ENCODE data around the gene CLEC4E.
A peak's percentile ranks its signal among the peaks of the same experiment; 100 is the strongest.
"Not testable (repeated sequence)": the region's sequence is repeated elsewhere in the genome, so short reads cannot be mapped to it uniquely, and the experiment has no call there.

The CLEC4E gene

DNA sequence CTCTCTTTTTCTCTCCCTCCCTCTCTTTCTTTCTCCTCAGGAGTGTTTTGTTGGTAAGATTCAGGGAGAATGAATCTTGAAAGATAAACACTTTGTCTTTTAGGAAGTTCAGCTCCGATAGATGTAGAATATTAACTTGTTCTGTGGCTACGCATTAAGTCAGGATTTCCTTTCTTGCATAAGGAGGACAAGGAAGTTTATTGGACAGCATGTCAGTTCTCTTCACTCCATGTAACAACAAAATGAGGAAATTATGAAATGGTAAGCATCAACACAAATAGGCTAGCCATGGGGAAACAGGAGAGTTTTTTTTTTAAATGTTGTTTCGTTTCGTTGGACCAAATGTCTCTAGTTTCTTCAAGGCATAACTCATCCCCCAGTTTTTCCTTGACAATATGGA lies at the start of gene CLEC4E:
Gene CLEC4E, minus strand, starts transcription at position 75 of the 400 bp plus-strand sequence. CDS start 108 bp downstream, outside the sequence.
- DNase-seq (ENCODE audit: low read depth), result not testable (repeated sequence)

GRCh38 chr12:8589679-8590078 lies 49.0 kb upstream of the CLEC4E start:
- no peak for DNase-seq (ENCODE audit: low read depth)

DNA sequence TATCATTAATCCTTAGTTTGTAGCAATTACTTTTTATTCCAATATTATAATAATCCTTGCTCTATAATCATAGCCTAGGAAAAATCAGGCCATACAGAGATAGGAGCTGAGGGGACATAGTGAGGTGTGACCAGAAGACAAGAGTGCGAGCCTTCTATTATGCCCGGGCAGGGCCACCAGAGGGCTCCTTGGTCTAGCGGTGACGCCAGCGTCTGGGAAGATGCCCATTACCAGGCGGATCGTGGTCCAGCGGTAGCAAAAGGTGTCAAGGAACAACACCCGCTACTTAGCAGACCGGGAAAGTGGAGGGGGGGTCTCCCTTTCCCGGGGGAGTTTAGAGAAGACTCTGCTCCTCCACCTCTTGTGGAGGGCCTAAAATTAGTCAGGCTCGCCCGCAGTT lies 43.8 kb upstream of the CLEC4E start:
- not testable (repeated sequence) for DNase-seq (ENCODE audit: low read depth)

GRCh38 chr12:8584004-8584403 lies 43.3 kb upstream of the CLEC4E start:
- no peak for DNase-seq (ENCODE audit: low read depth)

DNA sequence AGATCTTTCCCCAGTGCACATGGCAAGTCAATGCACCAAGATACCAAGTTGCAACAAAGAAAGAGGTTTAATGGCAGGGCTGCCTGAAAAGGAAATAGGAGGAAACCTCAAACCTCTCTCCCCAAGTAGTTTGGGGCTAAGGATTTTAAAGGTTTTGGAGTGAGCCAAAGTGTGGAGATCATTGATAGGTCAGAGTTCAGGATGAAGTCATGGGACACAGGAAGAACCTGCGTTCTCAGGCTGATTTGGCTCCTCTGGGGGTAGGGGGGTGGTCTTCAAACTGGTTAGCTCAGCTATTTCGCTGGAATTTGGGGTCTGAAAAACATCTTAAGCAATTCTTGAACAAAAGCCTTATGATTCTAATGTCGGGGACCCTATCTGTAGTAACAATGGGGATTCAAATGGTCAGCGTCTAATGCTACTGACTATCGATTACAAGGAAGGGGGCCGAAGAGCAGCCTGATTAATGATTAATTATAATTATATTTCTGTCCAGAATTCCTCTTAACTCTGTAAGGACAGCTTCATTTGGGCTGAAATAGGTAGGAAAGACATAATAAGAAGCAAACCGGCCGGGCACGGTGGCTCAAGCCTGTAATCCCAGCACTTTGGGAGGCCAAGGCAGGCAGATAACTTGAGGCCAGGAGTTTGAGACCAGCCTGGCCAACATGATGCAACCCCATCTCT lies 40.5 kb upstream of the CLEC4E start:
- no peak for DNase-seq (ENCODE audit: low read depth)

DNA sequence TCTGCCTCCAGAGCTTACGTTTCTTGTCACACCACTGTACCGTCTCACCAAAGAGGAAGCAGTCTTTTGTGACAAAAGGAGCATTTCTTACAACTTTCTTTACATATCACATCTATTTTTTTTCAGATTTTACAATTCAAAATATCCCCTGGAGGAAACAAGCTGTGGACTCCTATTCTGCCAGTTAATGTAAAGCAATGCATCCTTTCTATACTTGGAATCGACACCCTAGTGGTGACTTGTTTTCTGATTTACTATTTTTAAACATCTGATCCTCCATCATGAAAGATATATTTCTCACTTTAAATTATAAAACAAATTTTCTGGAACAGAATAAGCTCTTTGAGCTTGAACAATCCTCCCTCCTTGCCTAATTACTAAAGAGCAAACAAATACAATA lies 37.2 kb upstream of the CLEC4E start:
- no peak for DNase-seq (ENCODE audit: low read depth)

DNA sequence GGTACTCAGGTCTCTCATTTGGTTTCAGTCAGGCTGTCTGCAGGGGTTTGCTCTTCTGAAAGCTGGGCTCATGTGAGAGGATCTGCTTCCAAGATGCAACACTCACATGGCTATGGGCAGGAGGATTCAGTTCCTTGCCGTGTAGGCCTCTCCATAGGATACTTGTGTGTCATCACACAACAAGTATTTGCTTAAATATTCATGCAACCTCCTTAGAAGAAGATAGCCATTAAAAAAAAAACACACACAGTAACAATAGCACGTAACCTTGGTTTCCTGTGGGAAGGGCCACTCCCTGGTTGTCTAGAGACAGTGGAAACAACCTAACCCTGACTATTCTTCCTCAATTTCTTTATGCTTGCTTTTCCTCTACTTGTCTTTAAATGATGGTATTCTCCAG lies 31.8 kb upstream of the CLEC4E start:
- no peak for DNase-seq (ENCODE audit: low read depth)

GRCh38 chr12:8566525-8566924 lies 25.8 kb upstream of the CLEC4E start:
- no peak for DNase-seq (ENCODE audit: low read depth)

DNA sequence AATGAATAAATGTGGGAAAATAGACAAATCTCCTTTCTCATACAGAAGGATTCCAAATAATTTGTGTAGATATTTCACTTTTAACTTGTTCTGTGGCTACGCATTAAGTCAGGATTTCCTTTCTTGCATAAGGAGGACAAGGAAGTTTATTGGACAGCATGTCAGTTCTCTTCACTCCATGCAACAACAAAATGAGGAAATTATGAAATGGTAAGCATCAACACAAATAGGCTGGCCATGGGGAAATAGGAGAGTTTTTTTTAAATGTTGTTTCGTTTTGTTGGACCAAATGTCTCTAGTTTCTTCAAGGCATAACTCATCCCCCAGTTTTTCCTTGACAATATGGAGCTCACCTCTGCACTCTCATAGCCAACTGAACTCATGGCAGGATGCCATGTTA lies 25.3 kb upstream of the CLEC4E start:
- not testable (repeated sequence) for DNase-seq (ENCODE audit: low read depth)

DNA sequence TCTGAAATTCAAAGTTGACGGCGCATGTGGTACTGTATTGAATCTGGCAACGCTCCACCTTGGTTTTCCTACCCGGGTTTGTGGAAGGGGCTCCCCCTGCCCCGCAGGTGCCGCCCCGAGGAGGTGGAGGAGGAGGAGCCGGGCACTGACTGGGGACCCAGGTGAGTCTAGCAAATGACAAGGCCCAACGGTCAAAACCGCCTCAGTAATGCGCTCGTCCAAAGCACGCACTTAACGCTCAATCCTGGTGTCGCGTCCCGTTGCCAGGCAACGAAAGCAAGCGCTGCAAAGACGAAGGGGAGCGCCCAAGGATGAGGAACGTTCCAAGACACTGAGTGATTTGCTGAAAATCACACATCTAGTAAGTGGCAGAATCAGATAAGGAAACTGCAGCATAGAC lies 24.0 kb upstream of the CLEC4E start:
- DNase-seq (ENCODE audit: low read depth), result no peak

- no peak for DNase-seq (ENCODE audit: low read depth)
Observed at GRCh38 chr12:8563356-8563755, 22.7 kb upstream of the CLEC4E start.

DNA sequence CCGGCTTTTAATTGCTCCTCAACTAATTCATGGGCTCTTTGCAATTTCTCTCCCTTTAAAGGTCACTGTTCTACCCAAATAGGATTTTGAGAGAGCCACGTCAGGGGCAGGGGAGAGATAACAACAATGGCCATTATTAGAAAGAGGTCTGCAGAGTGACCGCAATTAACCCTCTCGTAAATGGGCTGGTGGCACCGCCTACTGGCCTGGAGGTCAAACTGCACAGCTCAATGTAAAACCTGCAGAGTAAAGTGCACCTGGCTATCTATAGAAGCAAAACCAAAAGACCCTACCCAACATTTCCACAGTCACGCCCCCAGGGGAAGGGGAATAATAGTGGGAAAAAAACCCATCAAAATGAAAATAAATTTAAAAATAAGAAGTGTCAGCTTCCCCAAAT lies 21.6 kb upstream of the CLEC4E start:
- DNase-seq (ENCODE audit: low read depth), result no peak

GRCh38 chr12:8561011-8561410 lies 20.3 kb upstream of the CLEC4E start:
- DNase-seq (ENCODE audit: low read depth), result no peak

- no peak for DNase-seq (ENCODE audit: low read depth)
Observed at GRCh38 chr12:8559676-8560075, 19.0 kb upstream of the CLEC4E start.

GRCh38 chr12:8556531-8557097 lies 15.9 kb upstream of the CLEC4E start:
- DNase-seq (ENCODE audit: low read depth), result no peak

DNA sequence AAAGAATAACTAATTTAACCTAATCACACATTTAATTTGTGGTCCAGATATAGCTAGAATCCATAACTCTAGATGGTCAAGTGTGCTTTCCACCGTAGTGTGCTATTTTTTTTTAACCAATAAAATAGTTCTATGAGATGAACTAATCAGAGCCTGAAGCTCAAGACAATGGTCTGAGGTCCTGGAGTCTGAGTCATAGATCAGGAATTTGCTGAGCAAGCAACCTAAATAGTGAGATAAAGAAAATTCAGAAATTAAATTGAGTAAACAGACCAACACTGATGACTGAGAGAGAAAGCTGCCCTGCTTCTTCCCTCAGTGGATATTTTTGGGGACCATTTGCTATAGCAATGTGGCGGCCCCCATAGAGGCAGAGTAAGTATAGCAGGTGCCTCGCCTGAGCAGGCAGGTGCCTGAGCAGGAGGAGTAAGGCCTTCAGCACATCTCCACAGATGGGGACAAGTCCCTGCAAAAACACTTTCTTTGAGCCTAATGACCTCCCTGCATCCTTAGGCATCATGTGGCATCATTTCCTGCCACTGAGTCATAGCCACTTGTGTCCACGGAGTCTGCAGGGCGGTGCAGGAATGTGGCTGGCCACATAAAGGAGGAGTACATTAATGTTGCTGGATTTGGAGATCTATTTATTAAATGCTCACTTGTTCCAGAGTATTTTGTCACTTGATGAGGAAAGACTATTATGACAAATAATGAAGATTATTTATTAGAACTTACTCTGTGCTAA lies 13.9 kb upstream of the CLEC4E start:
- no peak for DNase-seq (ENCODE audit: low read depth)

DNA sequence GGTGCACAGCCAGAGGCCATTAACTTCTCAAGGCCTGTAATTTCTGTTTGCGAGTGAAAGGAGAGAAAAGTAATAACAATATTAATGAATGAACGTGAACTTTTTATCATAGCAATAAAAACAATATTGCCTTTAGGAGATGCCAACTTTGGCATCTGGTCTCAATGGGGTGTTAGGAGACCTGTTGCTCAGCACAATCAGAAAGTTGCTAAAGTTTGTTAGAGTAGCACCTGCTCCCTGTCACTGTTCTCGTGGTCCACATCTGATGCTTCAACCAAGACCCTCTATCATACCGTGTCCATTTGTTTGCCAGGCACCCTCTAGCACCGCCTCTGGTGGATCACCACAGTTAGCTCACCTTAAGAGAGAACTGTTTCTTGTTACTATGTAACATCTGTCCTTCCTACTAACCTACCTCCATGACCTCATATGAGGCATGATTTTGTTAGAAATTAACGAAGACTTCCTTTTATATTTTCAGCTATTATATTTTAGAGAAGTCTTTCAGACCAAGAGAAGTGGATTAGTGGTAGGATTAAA lies 12.5 kb upstream of the CLEC4E start:
- DNase-seq (ENCODE audit: low read depth), result no peak

DNA sequence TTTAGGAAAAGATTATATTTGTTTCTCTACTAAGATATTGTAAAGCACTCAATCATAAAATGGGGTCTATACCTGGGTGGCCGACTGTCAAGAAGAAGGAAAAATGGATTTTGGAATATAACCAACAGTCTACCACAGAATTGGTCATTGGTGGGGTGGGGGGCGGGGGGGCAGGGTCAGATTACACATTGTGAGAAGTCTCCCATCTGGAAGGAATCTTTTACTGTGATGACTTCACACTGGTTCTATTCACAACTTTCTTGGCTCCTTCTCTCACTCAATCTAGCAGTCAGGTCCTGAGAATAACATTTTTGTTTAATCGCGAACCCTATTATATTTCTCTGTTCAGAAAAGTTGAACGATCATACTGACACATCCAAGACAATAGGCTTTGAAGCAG lies 8.7 kb upstream of the CLEC4E start:
- no peak for DNase-seq (ENCODE audit: low read depth)

DNA sequence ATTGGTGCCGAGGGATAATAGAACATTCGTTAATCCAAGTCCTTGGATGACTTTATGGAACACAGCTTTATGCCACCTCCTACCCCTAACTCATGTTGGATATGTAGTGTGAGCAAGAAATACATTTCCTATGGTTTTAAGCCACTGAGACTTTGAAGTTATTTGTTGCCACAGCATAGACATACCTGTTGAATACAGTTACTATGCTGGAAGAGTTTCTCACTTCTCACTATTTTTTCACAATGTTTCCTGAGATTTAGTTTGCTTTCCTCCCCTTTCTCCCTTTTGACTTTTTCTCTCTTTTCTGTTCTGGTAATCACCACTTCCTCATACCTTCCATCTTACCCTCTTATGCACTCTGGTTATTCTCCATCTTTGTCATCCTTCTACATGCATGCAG lies 7.5 kb upstream of the CLEC4E start:
- no peak for DNase-seq (ENCODE audit: low read depth)

DNA sequence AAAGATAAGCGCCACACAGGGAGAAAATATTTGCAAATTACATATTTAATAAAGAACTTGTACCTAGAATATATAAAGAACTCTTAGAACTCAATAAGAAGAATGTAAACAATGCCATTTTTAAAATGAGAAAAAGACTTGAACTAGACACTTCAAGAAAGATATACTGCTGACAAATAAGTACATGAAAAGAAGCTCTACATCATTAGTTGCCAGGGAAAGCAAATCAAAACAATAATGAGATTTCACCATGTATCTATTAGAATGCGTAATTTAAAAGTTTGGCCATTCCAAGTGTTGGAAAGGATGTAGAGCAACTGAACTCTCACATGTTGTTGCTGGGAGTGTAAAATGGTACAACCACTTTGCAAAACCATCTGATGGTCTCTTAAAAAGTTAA lies 6.9 kb upstream of the CLEC4E start:
- DNase-seq (ENCODE audit: low read depth), result no peak

GRCh38 chr12:8546591-8546990 lies 5.9 kb upstream of the CLEC4E start:
- no peak for DNase-seq (ENCODE audit: low read depth)

GRCh38 chr12:8544295-8544694 lies 3.6 kb upstream of the CLEC4E start:
- DNase-seq (ENCODE audit: low read depth), result peak; percentile 26

DNA sequence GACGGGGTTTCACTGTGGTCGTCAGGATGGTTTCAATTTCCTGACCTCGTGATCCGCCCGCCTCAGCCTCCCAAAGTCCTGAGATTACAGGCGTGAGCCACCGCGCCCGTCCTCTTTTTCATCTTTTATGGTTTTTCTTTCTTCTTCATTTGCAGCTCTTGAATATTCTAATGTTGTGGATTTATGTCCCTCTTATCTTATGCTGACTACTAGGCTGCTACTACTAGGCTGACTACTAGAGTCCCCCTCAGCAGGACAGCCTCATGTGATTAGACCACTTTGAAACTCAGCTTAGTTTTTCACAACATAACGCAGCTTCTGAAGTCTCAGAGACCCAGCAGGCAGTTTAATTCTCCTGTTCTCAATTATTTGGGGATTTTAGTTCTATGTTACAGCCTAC lies 857 bp upstream of the CLEC4E start:
- DNase-seq (ENCODE audit: low read depth), result no peak
